ENCODE data around the gene PARD3B.

DNA sequence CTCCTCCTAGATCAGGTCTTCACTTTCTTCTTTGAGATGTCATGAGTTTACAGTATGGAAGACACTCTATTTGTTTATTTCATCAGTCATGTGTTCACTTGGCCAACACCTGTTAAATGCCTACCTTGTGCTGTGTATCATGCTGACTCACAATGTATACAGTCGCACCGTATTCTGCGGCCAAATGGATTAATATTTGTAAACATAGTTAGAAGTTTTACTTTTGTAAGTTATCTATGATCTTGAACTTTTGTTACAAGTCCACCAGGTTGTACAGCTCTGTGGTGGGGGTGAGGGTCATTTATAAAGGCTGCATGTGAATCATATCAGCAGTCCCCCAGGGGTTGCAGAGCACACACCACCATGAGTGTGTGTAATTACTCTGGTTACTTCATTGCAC, 728.4 kb downstream of the PARD3B start:
- TF ChIP-seq, protein P1, sequence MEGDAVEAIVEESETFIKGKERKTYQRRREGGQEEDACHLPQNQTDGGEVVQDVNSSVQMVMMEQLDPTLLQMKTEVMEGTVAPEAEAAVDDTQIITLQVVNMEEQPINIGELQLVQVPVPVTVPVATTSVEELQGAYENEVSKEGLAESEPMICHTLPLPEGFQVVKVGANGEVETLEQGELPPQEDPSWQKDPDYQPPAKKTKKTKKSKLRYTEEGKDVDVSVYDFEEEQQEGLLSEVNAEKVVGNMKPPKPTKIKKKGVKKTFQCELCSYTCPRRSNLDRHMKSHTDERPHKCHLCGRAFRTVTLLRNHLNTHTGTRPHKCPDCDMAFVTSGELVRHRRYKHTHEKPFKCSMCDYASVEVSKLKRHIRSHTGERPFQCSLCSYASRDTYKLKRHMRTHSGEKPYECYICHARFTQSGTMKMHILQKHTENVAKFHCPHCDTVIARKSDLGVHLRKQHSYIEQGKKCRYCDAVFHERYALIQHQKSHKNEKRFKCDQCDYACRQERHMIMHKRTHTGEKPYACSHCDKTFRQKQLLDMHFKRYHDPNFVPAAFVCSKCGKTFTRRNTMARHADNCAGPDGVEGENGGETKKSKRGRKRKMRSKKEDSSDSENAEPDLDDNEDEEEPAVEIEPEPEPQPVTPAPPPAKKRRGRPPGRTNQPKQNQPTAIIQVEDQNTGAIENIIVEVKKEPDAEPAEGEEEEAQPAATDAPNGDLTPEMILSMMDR (IDR thresholded peaks at IDR 0.05; ENCODE audit: low read depth, low read length, poor library complexity, severe bottlenecking): no peak
- TF ChIP-seq EZH2phosphoT487 (IDR thresholded peaks at IDR 0.05; ENCODE audit: borderline replicate concordance, low read length): no peak
